ENCODE data around the gene PLXNB3. TPM values are rescaled to one million over a fixed set of nuclear protein-coding genes. Genes with fewer than 3 reads are reported as not detected.
"Not testable (repeated sequence)": the region's sequence is repeated elsewhere in the genome, so short reads cannot be mapped to it uniquely, and the experiment has no call there.

PLXNB3 gene
- total RNA-seq, 1 donor from 2014 or later, result 73.1 TPM

GRCh38 chrX:153800746-153801145 lies 36.7 kb downstream of the PLXNB3 start:
- intact Hi-C loops (cut with DNase I), result no loop called here
- DNase-seq (ENCODE audit: low spot score) (no peak), ATAC-seq (no peak)

GRCh38 chrX:153801669-153802068 lies 37.6 kb downstream of the PLXNB3 start:
- ATAC-seq (no peak), DNase-seq (ENCODE audit: low spot score) (no peak)
- intact Hi-C loops (cut with DNase I), result no loop called here

GRCh38 chrX:153802513-153803045 lies 38.5 kb downstream of the PLXNB3 start:
- intact Hi-C loops (cut with DNase I), result no loop called here
- ATAC-seq, result no peak
- no peak for DNase-seq (ENCODE audit: low spot score)

- intact Hi-C loops (cut with DNase I), result no loop called here
- ATAC-seq, result no peak
- no peak for DNase-seq (ENCODE audit: low spot score)
These were observed 39.4 kb downstream of the PLXNB3 start for GRCh38 chrX:153803211-153804099.

- intact Hi-C loops (cut with DNase I), result no loop called here
- no peak for DNase-seq (ENCODE audit: low spot score)
- no peak for ATAC-seq
These were observed 40.1 kb downstream of the PLXNB3 start for GRCh38 chrX:153804100-153804595.

GRCh38 chrX:153804621-153805020 lies 40.6 kb downstream of the PLXNB3 start:
- intact Hi-C loops (cut with DNase I), result no loop called here
- DNase-seq (ENCODE audit: low spot score) (no peak), ATAC-seq (no peak)

GRCh38 chrX:153805436-153805835 lies 41.4 kb downstream of the PLXNB3 start:
- intact Hi-C loops (cut with DNase I), result no loop called here
- no peak for DNase-seq (ENCODE audit: low spot score)
- no peak for ATAC-seq

GRCh38 chrX:153806999-153807575 lies 43.0 kb downstream of the PLXNB3 start:
- ATAC-seq, result no peak
- DNase-seq (ENCODE audit: low spot score), result no peak
- intact Hi-C loops (cut with DNase I), result no loop called here

- intact Hi-C loops (cut with DNase I), result no loop called here
- ATAC-seq, result no peak
- no peak for DNase-seq (ENCODE audit: low spot score)
These were observed 43.9 kb downstream of the PLXNB3 start for GRCh38 chrX:153807976-153808375.

GRCh38 chrX:153812220-153812619 lies 48.2 kb downstream of the PLXNB3 start:
- no peak for DNase-seq (ENCODE audit: low spot score)
- intact Hi-C loops (cut with DNase I), result no loop called here

GRCh38 chrX:153813161-153813560 lies 49.1 kb downstream of the PLXNB3 start:
- no peak for DNase-seq (ENCODE audit: low spot score)
- intact Hi-C loops (cut with DNase I), result no loop called here
- no peak for ATAC-seq

More at GRCh38 chrX:153812220-153812619, 48.2 kb downstream of the PLXNB3 start:
- ATAC-seq, result no peak

- no peak for ATAC-seq
- DNase-seq (ENCODE audit: low spot score), result no peak
- intact Hi-C loops (cut with DNase I), result no loop called here
These were observed 50.7 kb downstream of the PLXNB3 start for GRCh38 chrX:153814591-153815315.

GRCh38 chrX:153816831-153817690 lies 53.0 kb downstream of the PLXNB3 start:
- ATAC-seq (no peak), DNase-seq (ENCODE audit: low spot score) (no peak)
- intact Hi-C loops (cut with DNase I), result no loop called here

GRCh38 chrX:153818064-153818463 lies 54.0 kb downstream of the PLXNB3 start:
- DNase-seq (ENCODE audit: low spot score); ATAC-seq; intact Hi-C loops (cut with DNase I): not testable (repeated sequence)

GRCh38 chrX:153818571-153819383 lies 54.7 kb downstream of the PLXNB3 start:
- intact Hi-C loops (cut with DNase I), result no loop called here
- ATAC-seq (peak; percentile 48), DNase-seq (ENCODE audit: low spot score) (no peak)

GRCh38 chrX:153819384-153820040 lies 55.5 kb downstream of the PLXNB3 start:
- no peak for DNase-seq (ENCODE audit: low spot score)
- no peak for ATAC-seq

GRCh38 chrX:153820601-153821000 lies 56.6 kb downstream of the PLXNB3 start:
- intact Hi-C loops (cut with DNase I), result no loop called here

More at GRCh38 chrX:153819384-153820040, 55.5 kb downstream of the PLXNB3 start:
- intact Hi-C loops (cut with DNase I), result no loop called here

More at GRCh38 chrX:153820601-153821000, 56.6 kb downstream of the PLXNB3 start:
- no peak for DNase-seq (ENCODE audit: low spot score)
- ATAC-seq, result no peak
